IPS DF 4.7 (cell line): ENCODE data around the gene PAIP2.

Experiments
- DNase-seq: peaks from one replicate; pipeline ENCODE4 v3.0.0-alpha.2; 2013; ENCODE audit warnings: low spot score; ENCODE audit errors: extremely low read depth

PAIP2 gene

GRCh38 chr5:139410121-139410992 lies 68.7 kb downstream of the PAIP2 start:
- no peak for DNase-seq

- DNase-seq = no peak
Measured at GRCh38 chr5:139410993-139411828, 69.6 kb downstream of the PAIP2 start.

GRCh38 chr5:139413153-139413552 lies 71.5 kb downstream of the PAIP2 start:
- DNase-seq = no peak

GRCh38 chr5:139413963-139414362 lies 72.3 kb downstream of the PAIP2 start:
- no peak for DNase-seq

- DNase-seq = no peak
Measured at GRCh38 chr5:139414581-139415130, 73.0 kb downstream of the PAIP2 start.

GRCh38 chr5:139415221-139415861 lies 73.7 kb downstream of the PAIP2 start:
- DNase-seq = no peak

- no peak for DNase-seq
Measured at GRCh38 chr5:139415869-139416268, 74.2 kb downstream of the PAIP2 start.

GRCh38 chr5:139416651-139417050 lies 75.0 kb downstream of the PAIP2 start:
- no peak for DNase-seq

GRCh38 chr5:139417214-139417613 lies 75.6 kb downstream of the PAIP2 start:
- no peak for DNase-seq

GRCh38 chr5:139418793-139419192 lies 77.1 kb downstream of the PAIP2 start:
- no peak for DNase-seq
